CD4-positive, alpha-beta T cell treated with Interleukin-10 for 1 hour (primary cell): Measurements from ENCODE around the gene SYT7.
A peak's percentile ranks its signal among the peaks of the same experiment; 100 is the strongest.

Experiments
- DNase-seq: peaks from one replicate; pipeline ENCODE4 v3.0.0-alpha.2; 2020

Gene SYT7

GRCh38 chr11:61579676-61580270 lies 1.1 kb downstream of the SYT7 start:
- DNase-seq, result no peak

DNA sequence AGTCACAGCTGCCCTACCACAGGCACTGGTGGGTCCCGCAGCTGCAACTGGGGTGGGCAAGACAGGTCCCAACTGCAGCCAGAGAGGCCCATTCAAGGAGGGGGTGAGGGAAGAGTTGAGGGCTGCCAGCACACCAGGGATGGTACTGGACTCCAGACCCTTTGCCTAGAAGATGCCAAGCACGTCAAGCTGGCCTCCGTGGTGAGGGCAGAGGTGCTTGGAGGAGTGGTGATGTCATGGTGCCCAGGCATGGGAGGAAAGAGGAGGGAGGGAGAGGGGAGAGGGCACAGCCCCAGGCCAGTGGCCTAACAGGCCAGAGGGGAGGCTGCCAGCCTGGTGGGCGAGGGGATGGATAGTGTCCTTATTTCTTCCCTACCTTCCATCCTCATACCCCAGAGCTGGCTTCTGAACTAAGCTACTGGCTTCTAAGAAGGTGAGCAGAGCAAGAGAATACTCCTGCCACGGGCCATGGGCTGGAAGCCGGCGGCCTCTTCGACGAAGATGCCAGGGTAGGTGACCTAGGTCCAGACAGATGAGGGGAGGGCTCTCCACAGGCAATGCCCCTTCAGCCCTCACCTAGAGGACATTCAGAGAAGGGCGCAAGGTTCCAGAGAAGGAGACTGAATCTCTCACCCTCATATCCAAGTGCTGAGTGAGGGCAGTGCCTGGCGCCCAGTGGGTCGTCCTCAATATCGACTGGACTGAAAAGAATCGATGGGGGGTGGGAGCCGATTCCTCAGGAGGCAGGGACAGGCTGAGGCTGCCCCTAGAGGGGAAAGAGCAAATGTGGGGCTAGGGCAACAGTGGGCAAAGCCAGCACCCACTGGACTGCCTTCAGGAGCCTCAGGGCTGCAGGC lies 1.8 kb downstream of the SYT7 start:
- no peak for DNase-seq

GRCh38 chr11:61577383-61578118 lies 3.3 kb downstream of the SYT7 start:
- DNase-seq, result no peak

DNA sequence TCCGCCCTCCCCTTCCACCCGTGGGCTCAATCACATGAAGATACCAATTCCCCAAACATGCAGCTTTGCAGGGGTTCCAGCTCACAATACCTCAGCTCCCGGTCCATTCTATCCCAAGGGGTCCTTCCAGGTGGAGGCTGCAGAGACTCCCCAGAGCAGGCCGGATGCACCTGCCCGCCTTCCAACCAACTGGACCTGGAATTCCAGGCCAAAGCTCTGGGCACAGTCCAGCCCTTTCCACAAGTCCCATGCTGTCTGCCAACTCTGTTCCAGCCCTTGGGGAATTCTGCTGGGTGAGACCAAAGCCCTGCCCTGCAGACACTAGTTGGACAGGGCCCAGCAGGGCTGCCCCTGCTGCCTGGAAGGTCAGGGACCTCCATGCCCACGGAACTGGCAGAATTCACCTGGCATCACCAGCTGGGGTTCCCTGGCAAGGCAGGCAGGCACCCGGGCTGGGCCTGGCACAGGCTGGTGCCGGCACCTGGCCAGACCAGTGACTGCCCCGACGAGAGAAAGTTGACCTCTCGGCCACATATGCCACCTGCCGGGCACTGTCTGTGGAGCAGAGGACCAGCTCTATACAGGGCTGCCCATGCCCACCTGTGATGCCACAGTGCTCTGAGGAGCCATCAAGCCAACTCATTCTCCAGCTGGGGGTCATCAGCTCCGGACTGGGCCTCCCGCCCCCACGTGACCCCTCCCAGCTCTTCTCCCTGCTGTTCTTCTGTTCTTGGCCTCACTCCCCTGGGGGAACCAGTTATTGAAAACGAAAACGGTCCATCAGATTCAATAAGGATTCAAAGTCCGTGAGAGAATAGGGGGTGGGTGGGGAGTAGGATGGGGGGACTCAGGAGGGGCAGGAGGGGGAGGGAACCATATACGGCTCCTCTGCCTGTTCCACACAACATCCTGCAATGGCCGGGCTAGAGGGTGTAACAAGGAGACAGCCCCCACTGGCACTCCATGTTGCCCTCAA lies 4.7 kb downstream of the SYT7 start:
- no peak for DNase-seq

- no peak for DNase-seq
These were observed 6.3 kb downstream of the SYT7 start for GRCh38 chr11:61574611-61575010.

GRCh38 chr11:61572913-61573312 lies 8.0 kb downstream of the SYT7 start:
- DNase-seq, result no peak

DNA sequence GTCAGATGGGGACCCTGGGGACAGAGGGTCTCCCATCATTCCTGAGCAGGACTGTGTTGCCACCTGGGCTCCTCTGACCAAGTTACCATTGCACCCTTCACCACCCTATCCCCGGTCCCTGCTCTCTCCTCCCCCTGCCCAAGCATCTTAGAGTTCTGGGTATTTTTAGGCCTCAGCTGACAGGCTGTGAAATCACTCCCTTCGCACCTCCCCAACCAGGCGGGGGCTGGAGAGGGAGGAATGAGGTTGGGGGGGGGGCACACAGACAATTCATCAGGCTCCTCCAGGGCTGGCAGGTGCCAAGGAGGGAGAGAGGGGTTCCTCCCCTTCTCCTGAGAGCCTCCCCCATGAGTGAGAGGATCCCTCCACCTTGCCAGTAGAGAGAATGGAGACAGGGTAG lies 9.0 kb downstream of the SYT7 start:
- no peak for DNase-seq

DNA sequence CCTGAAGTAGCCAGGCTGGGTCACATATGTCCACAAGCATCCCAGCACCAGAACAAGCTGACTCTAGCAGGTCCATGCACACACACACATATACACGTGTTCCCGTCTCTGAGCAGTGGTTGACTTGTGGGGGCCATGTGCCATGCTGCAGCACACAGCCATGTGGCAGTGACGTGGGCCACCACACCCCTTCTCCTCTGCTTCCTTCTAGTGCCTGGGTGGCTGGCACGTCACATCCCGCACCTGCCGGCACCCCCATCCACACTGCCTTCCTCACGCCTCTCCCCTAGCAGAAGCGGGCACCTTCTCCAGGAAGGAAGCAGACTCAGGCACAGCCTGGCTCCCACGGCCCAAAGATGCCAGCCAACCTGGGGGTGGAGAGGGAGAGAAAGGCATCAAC lies 9.5 kb downstream of the SYT7 start:
- no peak for DNase-seq

GRCh38 chr11:61569701-61570100 lies 11.2 kb downstream of the SYT7 start:
- no peak for DNase-seq

DNA sequence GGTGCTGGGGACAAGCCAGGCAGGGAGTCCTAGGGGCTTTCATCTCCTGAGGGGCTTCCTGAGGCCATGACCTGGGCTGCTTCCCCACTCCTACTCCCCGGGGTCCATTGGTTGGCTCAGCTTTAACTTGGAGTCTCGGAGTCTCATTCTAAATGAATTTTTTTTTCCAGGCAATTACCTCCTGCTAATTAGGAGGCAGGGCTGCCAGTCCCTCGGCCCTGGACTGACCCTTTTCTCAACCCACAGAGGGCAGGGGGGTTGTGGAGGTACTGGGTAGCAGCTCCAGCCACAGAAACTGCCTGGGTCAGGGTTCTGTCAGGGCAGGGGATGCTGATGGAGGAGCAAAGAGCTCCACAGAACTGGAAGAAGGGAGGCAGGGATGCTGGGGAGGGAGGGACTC lies 11.9 kb downstream of the SYT7 start:
- no peak for DNase-seq

GRCh38 chr11:61567286-61568061 lies 13.4 kb downstream of the SYT7 start:
- peak; percentile 73 for DNase-seq

GRCh38 chr11:61564936-61565696 lies 15.8 kb downstream of the SYT7 start:
- no peak for DNase-seq

- DNase-seq, result no peak
These were observed 20.1 kb downstream of the SYT7 start for GRCh38 chr11:61560751-61561150.

- DNase-seq, result no peak
These were observed 24.3 kb downstream of the SYT7 start for GRCh38 chr11:61556621-61557020.

DNA sequence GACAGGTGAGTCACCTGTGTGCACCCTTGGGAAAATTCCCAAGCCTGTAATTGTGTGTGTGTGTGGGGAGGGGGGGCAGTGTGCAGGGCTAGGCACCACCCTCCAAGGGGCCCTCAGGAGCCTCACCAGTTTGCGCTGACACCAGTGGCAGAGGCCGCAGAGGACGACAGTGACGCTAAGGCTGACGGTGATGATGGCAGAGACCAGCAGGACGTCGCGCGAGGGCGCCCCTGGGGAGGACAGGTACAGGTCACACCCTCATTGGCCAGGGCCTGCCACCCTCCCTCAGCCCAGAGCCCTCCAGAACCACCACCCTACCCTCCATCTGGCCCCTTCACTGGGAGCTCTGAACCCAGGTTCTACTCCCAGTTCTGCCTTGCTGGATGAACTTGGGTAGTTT lies 24.9 kb downstream of the SYT7 start:
- DNase-seq, result no peak

- no peak for DNase-seq
These were observed 25.6 kb downstream of the SYT7 start for GRCh38 chr11:61555051-61555969.

GRCh38 chr11:61554172-61554988 lies 26.5 kb downstream of the SYT7 start:
- no peak for DNase-seq

DNA sequence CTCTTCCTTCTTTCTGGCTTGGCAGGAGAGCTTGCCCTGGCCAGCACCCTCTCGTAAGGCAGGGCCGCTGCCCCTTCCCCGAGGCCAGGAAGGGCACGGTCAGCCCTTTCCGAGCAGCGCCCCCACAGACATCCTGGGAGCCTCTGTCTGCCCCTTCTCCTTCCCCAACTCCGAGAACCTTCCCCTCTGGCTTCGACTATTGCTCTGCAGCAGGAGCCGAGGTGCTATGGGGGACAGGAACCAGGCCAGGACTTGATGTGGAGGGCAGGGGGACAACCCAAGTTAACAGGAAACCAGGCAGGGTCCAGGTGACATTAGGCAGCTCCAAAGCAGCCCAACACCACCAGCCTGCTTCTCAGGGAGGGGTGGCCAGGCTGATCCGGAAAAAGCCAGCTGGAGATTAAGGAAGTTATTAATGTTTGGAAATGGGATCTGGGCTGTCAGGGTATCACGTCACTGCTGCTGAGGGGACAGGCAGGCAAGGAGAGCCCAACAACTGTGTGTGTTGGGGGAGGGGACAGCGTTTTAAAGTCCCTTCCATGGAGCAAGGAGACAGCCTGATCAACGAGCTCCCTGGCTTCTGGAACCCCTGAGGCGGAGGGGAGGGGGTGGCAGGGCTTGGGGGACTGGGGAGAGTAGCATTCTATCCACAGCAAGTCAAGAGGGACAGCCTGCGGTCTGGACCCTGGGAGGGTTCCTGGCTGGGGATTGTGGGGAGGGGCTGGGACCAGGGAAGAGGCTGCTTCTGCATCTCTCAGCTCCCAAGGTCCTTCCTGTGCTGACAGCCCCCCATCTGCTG lies 27.3 kb downstream of the SYT7 start:
- DNase-seq, result no peak
